ENCODE measurements around the gene SULF2.

SULF2 gene

GRCh38 chr20:47784599-47785310 lies 526 bp downstream of the SULF2 start:
- no peak for DNase-seq (ENCODE audit: low read depth in 3 of 3)

GRCh38 chr20:47783828-47784598 lies 1.3 kb downstream of the SULF2 start:
- no peak for DNase-seq (ENCODE audit: low read depth in 3 of 3)

- no peak for DNase-seq (ENCODE audit: low read depth in 3 of 3)
Observed at GRCh38 chr20:47782920-47783552, 2.2 kb downstream of the SULF2 start.

- DNase-seq (ENCODE audit: low read depth in 3 of 3) = no peak
Observed at GRCh38 chr20:47782076-47782475, 3.2 kb downstream of the SULF2 start.

GRCh38 chr20:47781632-47782031 lies 3.6 kb downstream of the SULF2 start:
- DNase-seq (ENCODE audit: low read depth in 3 of 3) = no peak

GRCh38 chr20:47780720-47781389 lies 4.4 kb downstream of the SULF2 start:
- DNase-seq (ENCODE audit: low read depth in 3 of 3) = no peak

GRCh38 chr20:47778398-47779354 lies 6.6 kb downstream of the SULF2 start:
- DNase-seq (ENCODE audit: low read depth in 3 of 3) = no peak

- no peak for DNase-seq (ENCODE audit: low read depth in 3 of 3)
Observed at GRCh38 chr20:47777220-47777619, 8.1 kb downstream of the SULF2 start.

- DNase-seq (ENCODE audit: low read depth in 3 of 3) = no peak
Observed at GRCh38 chr20:47776639-47777038, 8.6 kb downstream of the SULF2 start.

GRCh38 chr20:47775841-47776240 lies 9.4 kb downstream of the SULF2 start:
- no peak for DNase-seq (ENCODE audit: low read depth in 3 of 3)

GRCh38 chr20:47775039-47775438 lies 10.2 kb downstream of the SULF2 start:
- no peak for DNase-seq (ENCODE audit: low read depth in 3 of 3)

GRCh38 chr20:47774131-47774777 lies 11.0 kb downstream of the SULF2 start:
- DNase-seq (ENCODE audit: low read depth in 3 of 3) = no peak

- no peak for DNase-seq (ENCODE audit: low read depth in 3 of 3)
Observed at GRCh38 chr20:47773371-47773786, 11.9 kb downstream of the SULF2 start.

- no peak for DNase-seq (ENCODE audit: low read depth in 3 of 3)
Observed at GRCh38 chr20:47770935-47771334, 14.3 kb downstream of the SULF2 start.

GRCh38 chr20:47768016-47768824 lies 17.1 kb downstream of the SULF2 start:
- DNase-seq (ENCODE audit: low read depth in 3 of 3) = no peak

- no peak for DNase-seq (ENCODE audit: low read depth in 3 of 3)
Observed at GRCh38 chr20:47765691-47766594, 19.3 kb downstream of the SULF2 start.

- no peak for DNase-seq (ENCODE audit: low read depth in 3 of 3)
Observed at GRCh38 chr20:47765271-47765670, 20.0 kb downstream of the SULF2 start.

GRCh38 chr20:47764154-47764733 lies 21.0 kb downstream of the SULF2 start:
- DNase-seq (ENCODE audit: low read depth in 3 of 3) = no peak

Measured in stimulated activated CD4-positive, alpha-beta T cell treated with anti-CD3 and anti-CD28 coated beads, TNF-alpha, amount 100 ng/mL, for 4 hours (primary cell).